Measurements from ENCODE around the gene CBLB. TPM values are rescaled to one million over a fixed set of nuclear protein-coding genes. Genes with fewer than 3 reads are reported as not detected.
"Not testable (repeated sequence)": the region's sequence is repeated elsewhere in the genome, so short reads cannot be mapped to it uniquely, and the experiment has no call there.

Gene CBLB
- total RNA-seq, 1 donor from 2014 or later = 19.8 TPM

- Histone ChIP-seq H3K36me3 (ENCODE audit: control insufficient read depth in 3 of 3, insufficient read depth in 3 of 3, low read length in 3 of 3) (peaks cover 0 to 10% (median 9%) of the 10 kb centered on the region in 3 donors), H3K4me1 (ENCODE audit: control insufficient read depth in 3 of 3, insufficient read depth in 3 of 3, low read length in 3 of 3) (no peaks in the 10 kb centered on the region), H3K27ac (ENCODE audit: low read depth, low read length) (no peak overlapping the region), H3K9ac (ENCODE audit: low read depth in 1 of 3, low read length in 3 of 3) (no peak overlapping the region), H3K27me3 (ENCODE audit: control insufficient read depth in 3 of 3, insufficient read depth in 3 of 3, low read length in 3 of 3) (no peaks in the 10 kb centered on the region), H3K4me3 (ENCODE audit: low read length in 3 of 3) (no peak overlapping the region), H3K9me3 (ENCODE audit: control insufficient read depth in 3 of 3, low read length in 3 of 3) (no peaks in the 10 kb centered on the region)
Measured at GRCh38 chr3:105730801-105731354, 137.9 kb downstream of the CBLB start.

- no peaks in the 10 kb centered on the region for H3K27me3 ChIP-seq (ENCODE audit: control insufficient read depth in 3 of 3, insufficient read depth in 3 of 3, low read length in 3 of 3)
- no peak overlapping the region for H3K9ac ChIP-seq (ENCODE audit: low read depth in 1 of 3, low read length in 3 of 3)
- H3K27ac ChIP-seq (ENCODE audit: low read depth, low read length) = no peak overlapping the region
- no peak overlapping the region for H3K4me3 ChIP-seq (ENCODE audit: low read length in 3 of 3)
- H3K9me3 ChIP-seq (ENCODE audit: control insufficient read depth in 3 of 3, low read length in 3 of 3) = no peaks in the 10 kb centered on the region
- H3K4me1 ChIP-seq (ENCODE audit: control insufficient read depth in 3 of 3, insufficient read depth in 3 of 3, low read length in 3 of 3) = no peaks in the 10 kb centered on the region
- H3K36me3 ChIP-seq (ENCODE audit: control insufficient read depth in 3 of 3, insufficient read depth in 3 of 3, low read length in 3 of 3) = peaks cover 0 to 9% (median 6%) of the 10 kb centered on the region in 3 donors
Measured at GRCh38 chr3:105729667-105730066, 139.1 kb downstream of the CBLB start.

- Histone ChIP-seq H3K4me1 (ENCODE audit: control insufficient read depth in 3 of 3, insufficient read depth in 3 of 3, low read length in 3 of 3) (no peaks in the 10 kb centered on the region), H3K36me3 (ENCODE audit: control insufficient read depth in 3 of 3, insufficient read depth in 3 of 3, low read length in 3 of 3) (peaks cover 0 to 9% (median 6%) of the 10 kb centered on the region in 3 donors), H3K4me3 (ENCODE audit: low read length in 3 of 3) (no peak overlapping the region), H3K27me3 (ENCODE audit: control insufficient read depth in 3 of 3, insufficient read depth in 3 of 3, low read length in 3 of 3) (no peaks in the 10 kb centered on the region), H3K9ac (ENCODE audit: low read depth in 1 of 3, low read length in 3 of 3) (no peak overlapping the region), H3K9me3 (ENCODE audit: control insufficient read depth in 3 of 3, low read length in 3 of 3) (no peaks in the 10 kb centered on the region), H3K27ac (ENCODE audit: low read depth, low read length) (no peak overlapping the region)
Measured at GRCh38 chr3:105728771-105729312, 140.0 kb downstream of the CBLB start.

DNA sequence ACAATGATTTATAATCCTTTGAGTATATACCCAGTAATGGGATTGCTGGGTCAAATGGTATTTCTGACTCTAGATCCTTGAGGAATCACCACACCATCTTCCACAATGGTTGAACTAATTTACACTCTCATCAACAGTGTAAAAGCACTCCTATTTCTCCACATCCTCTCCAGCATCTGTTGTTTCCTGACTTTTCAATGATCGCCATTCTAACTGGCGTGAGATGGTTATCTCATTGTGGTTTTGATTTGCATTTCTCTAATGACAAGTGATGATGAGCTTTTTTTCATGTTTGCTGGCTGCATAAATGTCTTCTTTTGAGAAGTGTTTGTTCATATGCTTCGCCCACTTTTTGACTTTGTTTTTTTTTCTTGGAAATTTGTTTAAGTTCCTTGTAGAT is 141.8 kb downstream of the CBLB start:
- not testable (repeated sequence) for H3K9ac ChIP-seq (ENCODE audit: low read depth in 1 of 3, low read length in 3 of 3); H3K9me3 ChIP-seq (ENCODE audit: control insufficient read depth in 3 of 3, low read length in 3 of 3); H3K27me3 ChIP-seq (ENCODE audit: control insufficient read depth in 3 of 3, insufficient read depth in 3 of 3, low read length in 3 of 3); H3K4me1 ChIP-seq (ENCODE audit: control insufficient read depth in 3 of 3, insufficient read depth in 3 of 3, low read length in 3 of 3); H3K36me3 ChIP-seq (ENCODE audit: control insufficient read depth in 3 of 3, insufficient read depth in 3 of 3, low read length in 3 of 3); H3K27ac ChIP-seq (ENCODE audit: low read depth, low read length); H3K4me3 ChIP-seq (ENCODE audit: low read length in 3 of 3)

GRCh38 chr3:105722943-105723556 is 145.8 kb downstream of the CBLB start:
- Histone ChIP-seq H3K4me3 (ENCODE audit: low read length in 3 of 3) (no peak overlapping the region), H3K9me3 (ENCODE audit: control insufficient read depth in 3 of 3, low read length in 3 of 3) (no peaks in the 10 kb centered on the region), H3K27me3 (ENCODE audit: control insufficient read depth in 3 of 3, insufficient read depth in 3 of 3, low read length in 3 of 3) (no peaks in the 10 kb centered on the region), H3K36me3 (ENCODE audit: control insufficient read depth in 3 of 3, insufficient read depth in 3 of 3, low read length in 3 of 3) (peaks cover 14 to 21% (median 16%) of the 10 kb centered on the region in 3 donors), H3K4me1 (ENCODE audit: control insufficient read depth in 3 of 3, insufficient read depth in 3 of 3, low read length in 3 of 3) (no peaks in the 10 kb centered on the region), H3K9ac (ENCODE audit: low read depth in 1 of 3, low read length in 3 of 3) (no peak overlapping the region), H3K27ac (ENCODE audit: low read depth, low read length) (no peak overlapping the region)

GRCh38 chr3:105719791-105720190 is 149.0 kb downstream of the CBLB start:
- Histone ChIP-seq H3K4me3 (ENCODE audit: low read length in 3 of 3) (no peak overlapping the region), H3K36me3 (ENCODE audit: control insufficient read depth in 3 of 3, insufficient read depth in 3 of 3, low read length in 3 of 3) (peaks cover 14 to 18% (median 16%) of the 10 kb centered on the region in 3 donors), H3K4me1 (ENCODE audit: control insufficient read depth in 3 of 3, insufficient read depth in 3 of 3, low read length in 3 of 3) (no peaks in the 10 kb centered on the region), H3K9me3 (ENCODE audit: control insufficient read depth in 3 of 3, low read length in 3 of 3) (no peaks in the 10 kb centered on the region), H3K9ac (ENCODE audit: low read depth in 1 of 3, low read length in 3 of 3) (no peak overlapping the region), H3K27me3 (ENCODE audit: control insufficient read depth in 3 of 3, insufficient read depth in 3 of 3, low read length in 3 of 3) (no peaks in the 10 kb centered on the region), H3K27ac (ENCODE audit: low read depth, low read length) (no peak overlapping the region)

DNA sequence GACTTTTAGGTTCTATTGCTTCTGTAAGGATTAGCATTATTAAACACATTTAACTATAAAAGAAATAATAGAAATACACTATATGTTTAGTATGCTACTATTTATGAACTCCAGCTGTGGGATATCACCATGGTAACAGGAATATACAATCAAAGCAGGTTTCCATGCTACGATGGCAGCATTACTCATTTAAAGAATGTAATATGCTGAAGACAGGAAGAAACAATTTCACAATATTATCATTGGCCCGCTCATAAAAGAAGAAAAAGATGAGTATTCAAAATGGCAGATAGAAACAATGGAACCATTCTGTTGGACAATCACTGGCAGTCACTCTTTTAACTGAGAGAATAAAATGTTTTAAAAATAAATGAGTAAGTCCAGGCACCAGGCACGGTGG is 153.4 kb downstream of the CBLB start:
- H3K4me3 ChIP-seq (ENCODE audit: low read length in 3 of 3) = no peak overlapping the region
- peaks cover 14 to 29% (median 16%) of the 10 kb centered on the region in 3 donors for H3K36me3 ChIP-seq (ENCODE audit: control insufficient read depth in 3 of 3, insufficient read depth in 3 of 3, low read length in 3 of 3)
- no peak overlapping the region for H3K9ac ChIP-seq (ENCODE audit: low read depth in 1 of 3, low read length in 3 of 3)

GRCh38 chr3:105714453-105714852 is 154.4 kb downstream of the CBLB start:
- H3K27me3 ChIP-seq (ENCODE audit: control insufficient read depth in 3 of 3, insufficient read depth in 3 of 3, low read length in 3 of 3) = no peaks in the 10 kb centered on the region
- no peak overlapping the region for H3K4me3 ChIP-seq (ENCODE audit: low read length in 3 of 3)
- no peaks in the 10 kb centered on the region for H3K4me1 ChIP-seq (ENCODE audit: control insufficient read depth in 3 of 3, insufficient read depth in 3 of 3, low read length in 3 of 3)
- no peak overlapping the region for H3K9ac ChIP-seq (ENCODE audit: low read depth in 1 of 3, low read length in 3 of 3)
- H3K9me3 ChIP-seq (ENCODE audit: control insufficient read depth in 3 of 3, low read length in 3 of 3) = no peaks in the 10 kb centered on the region
- no peak overlapping the region for H3K27ac ChIP-seq (ENCODE audit: low read depth, low read length)
- H3K36me3 ChIP-seq (ENCODE audit: control insufficient read depth in 3 of 3, insufficient read depth in 3 of 3, low read length in 3 of 3) = peaks cover 8 to 23% (median 10%) of the 10 kb centered on the region in 3 donors

More for the DNA sequence above, 153.4 kb downstream of the CBLB start:
- no peaks in the 10 kb centered on the region for H3K27me3 ChIP-seq (ENCODE audit: control insufficient read depth in 3 of 3, insufficient read depth in 3 of 3, low read length in 3 of 3)
- H3K27ac ChIP-seq (ENCODE audit: low read depth, low read length) = no peak overlapping the region
- H3K4me1 ChIP-seq (ENCODE audit: control insufficient read depth in 3 of 3, insufficient read depth in 3 of 3, low read length in 3 of 3) = no peaks in the 10 kb centered on the region
- no peaks in the 10 kb centered on the region for H3K9me3 ChIP-seq (ENCODE audit: control insufficient read depth in 3 of 3, low read length in 3 of 3)

- Histone ChIP-seq H3K9me3 (ENCODE audit: control insufficient read depth in 3 of 3, low read length in 3 of 3) (no peaks in the 10 kb centered on the region), H3K4me1 (ENCODE audit: control insufficient read depth in 3 of 3, insufficient read depth in 3 of 3, low read length in 3 of 3) (no peaks in the 10 kb centered on the region), H3K27ac (ENCODE audit: low read depth, low read length) (no peak overlapping the region), H3K27me3 (ENCODE audit: control insufficient read depth in 3 of 3, insufficient read depth in 3 of 3, low read length in 3 of 3) (no peaks in the 10 kb centered on the region), H3K4me3 (ENCODE audit: low read length in 3 of 3) (no peak overlapping the region), H3K36me3 (ENCODE audit: control insufficient read depth in 3 of 3, insufficient read depth in 3 of 3, low read length in 3 of 3) (peaks cover under 1 to 6% (median 1%) of the 10 kb centered on the region in 3 donors), H3K9ac (ENCODE audit: low read depth in 1 of 3, low read length in 3 of 3) (no peak overlapping the region)
Measured at GRCh38 chr3:105708980-105709379, 159.8 kb downstream of the CBLB start.

GRCh38 chr3:105707009-105707408 is 161.8 kb downstream of the CBLB start:
- Histone ChIP-seq H3K9me3 (ENCODE audit: control insufficient read depth in 3 of 3, low read length in 3 of 3) (no peaks in the 10 kb centered on the region), H3K27ac (ENCODE audit: low read depth, low read length) (no peak overlapping the region), H3K4me1 (ENCODE audit: control insufficient read depth in 3 of 3, insufficient read depth in 3 of 3, low read length in 3 of 3) (no peaks in the 10 kb centered on the region), H3K36me3 (ENCODE audit: control insufficient read depth in 3 of 3, insufficient read depth in 3 of 3, low read length in 3 of 3) (peaks cover 3 to 12% (median 8%) of the 10 kb centered on the region in 3 donors), H3K27me3 (ENCODE audit: control insufficient read depth in 3 of 3, insufficient read depth in 3 of 3, low read length in 3 of 3) (no peaks in the 10 kb centered on the region), H3K4me3 (ENCODE audit: low read length in 3 of 3) (no peak overlapping the region), H3K9ac (ENCODE audit: low read depth in 1 of 3, low read length in 3 of 3) (no peak overlapping the region)
